ENCODE measurements around the gene MYH11.

Gene MYH11

GRCh38 chr16:15757630-15758251 is 99.1 kb downstream of the MYH11 start:
- no peak for TF ChIP-seq CTCF (conservative IDR thresholded peaks at IDR 0.05; ENCODE audit: low read length)
- H3K4me3 ChIP-seq (ENCODE audit: low read length): no peak overlapping the region
- DNase-seq (ENCODE audit: low read depth): no peak

GRCh38 chr16:15757077-15757386 is 99.8 kb downstream of the MYH11 start:
- H3K4me3 ChIP-seq (ENCODE audit: low read length): no peak overlapping the region
- no peak for TF ChIP-seq CTCF (conservative IDR thresholded peaks at IDR 0.05; ENCODE audit: low read length)
- DNase-seq (ENCODE audit: low read depth): no peak

- DNase-seq (ENCODE audit: low read depth): no peak
- H3K4me3 ChIP-seq (ENCODE audit: low read length): no peak overlapping the region
These were observed 101.8 kb downstream of the MYH11 start for GRCh38 chr16:15754821-15755534.

GRCh38 chr16:15752717-15753488 is 103.9 kb downstream of the MYH11 start:
- TF ChIP-seq CTCF (conservative IDR thresholded peaks at IDR 0.05; ENCODE audit: low read length): no peak
- DNase-seq (ENCODE audit: low read depth): no peak
- H3K4me3 ChIP-seq (ENCODE audit: low read length): no peak overlapping the region

More at GRCh38 chr16:15754821-15755534, 101.8 kb downstream of the MYH11 start:
- no peak for TF ChIP-seq CTCF (conservative IDR thresholded peaks at IDR 0.05; ENCODE audit: low read length)

- TF ChIP-seq CTCF (conservative IDR thresholded peaks at IDR 0.05; ENCODE audit: low read length): no peak
- H3K4me3 ChIP-seq (ENCODE audit: low read length): no peak overlapping the region
- no peak for DNase-seq (ENCODE audit: low read depth)
These were observed 104.9 kb downstream of the MYH11 start for GRCh38 chr16:15751940-15752339.

GRCh38 chr16:15749985-15750384 is 106.8 kb downstream of the MYH11 start:
- no peak for TF ChIP-seq CTCF (conservative IDR thresholded peaks at IDR 0.05; ENCODE audit: low read length)
- H3K4me3 ChIP-seq (ENCODE audit: low read length): no peak overlapping the region
- no peak for DNase-seq (ENCODE audit: low read depth)

Data from AG10803 (cell line).